Liver (tissue), 3 donors: Measurements from ENCODE around the gene GPR176.

Experiments used
- CTCF ChIP-seq: fragments of 150-350 bp; IDR thresholded peaks from 2 replicates; pipeline ENCODE4 v1.5.1; 2017; ENCODE audit warnings: improper control_type of control experiment, low read depth, low read length; ENCODE audit not compliant: missing input control
- EGR1 ChIP-seq, 2 donors: IDR thresholded peaks; 2 replicates each; pipeline ENCODE4 v1.6.1; 2016 to 2018; ENCODE audit warnings: antibody characterized with exemption in 2 of 2, low read depth in 2 of 2
- JUND ChIP-seq, 2 donors: IDR thresholded peaks; 2 replicates each; pipeline ENCODE4 v1.6.1; 2016; ENCODE audit warnings: antibody characterized with exemption in 2 of 2
- donor health status: healthy.
- donor health status: healthy.

- no peak for TF ChIP-seq CTCF
- no peak for TF ChIP-seq EGR1 (IDR thresholded peaks at IDR 0.05; ENCODE audit: low read depth in 2 of 2)
- TF ChIP-seq JUND (IDR thresholded peaks at IDR 0.05), result no peak
Measured at GRCh38 chr15:39925112-39925842, 5.2 kb upstream of the GPR176 start.
